GM19099 (cell line): ENCODE results near the gene BOD1.

Experiments used
- POLR2A ChIP-seq: IDR thresholded peaks from 3 replicates; pipeline ENCODE4 v1.6.1; 2011; ENCODE audit warnings: low read depth; ENCODE audit not compliant: insufficient read length; ENCODE audit errors: extremely low read depth

Gene BOD1

GRCh38 chr5:173626505-173626820, 10.0 kb upstream of the BOD1 start:
- TF ChIP-seq POLR2A, result no peak

GRCh38 chr5:173625673-173626504, 9.4 kb upstream of the BOD1 start:
- TF ChIP-seq POLR2A, result no peak

GRCh38 chr5:173625261-173625660, 8.8 kb upstream of the BOD1 start:
- no peak for TF ChIP-seq POLR2A

- no peak for TF ChIP-seq POLR2A
These were observed 7.8 kb upstream of the BOD1 start for GRCh38 chr5:173624282-173624681.

GRCh38 chr5:173623789-173624188, 7.3 kb upstream of the BOD1 start:
- TF ChIP-seq POLR2A, result no peak

- TF ChIP-seq POLR2A, result no peak
These were observed 6.9 kb upstream of the BOD1 start for GRCh38 chr5:173623296-173623771.

- TF ChIP-seq POLR2A, result no peak
These were observed 6.0 kb upstream of the BOD1 start for GRCh38 chr5:173622183-173623047.

- TF ChIP-seq POLR2A, result no peak
These were observed 4.3 kb upstream of the BOD1 start for GRCh38 chr5:173620784-173621183.

- no peak for TF ChIP-seq POLR2A
These were observed 2.6 kb upstream of the BOD1 start for GRCh38 chr5:173618927-173619519.

- TF ChIP-seq POLR2A, result no peak
These were observed 420 bp downstream of the BOD1 start for GRCh38 chr5:173615884-173616576.

GRCh38 chr5:173614591-173614990, 1.9 kb downstream of the BOD1 start:
- no peak for TF ChIP-seq POLR2A

GRCh38 chr5:173613433-173614159, 2.9 kb downstream of the BOD1 start:
- no peak for TF ChIP-seq POLR2A

GRCh38 chr5:173612948-173613347, 3.5 kb downstream of the BOD1 start:
- TF ChIP-seq POLR2A, result no peak

GRCh38 chr5:173611706-173612105, 4.7 kb downstream of the BOD1 start:
- no peak for TF ChIP-seq POLR2A
